G401.6 (cell line): Measurements from ENCODE around the gene BYSL.

Experiments
- FAIRE-seq: peaks from 2 replicates; lab custom pipeline; 2012; peaks lifted over from hg19 to GRCh38; lab: Jason Lieb, UNC

BYSL gene

GRCh38 chr6:41917528-41917927 is 3.8 kb upstream of the BYSL start:
- FAIRE-seq = no peak

- FAIRE-seq = no peak
Measured at GRCh38 chr6:41921712-41921998, 356 bp downstream of the BYSL start.

GRCh38 chr6:41922154-41922553 is 855 bp downstream of the BYSL start:
- FAIRE-seq = no peak

- FAIRE-seq = no peak
Measured at GRCh38 chr6:41927253-41927652, 6.0 kb downstream of the BYSL start.

GRCh38 chr6:41929924-41930323 is 8.6 kb downstream of the BYSL start:
- no peak for FAIRE-seq

GRCh38 chr6:41931792-41932191 is 10.5 kb downstream of the BYSL start:
- no peak for FAIRE-seq

GRCh38 chr6:41932378-41932777 is 11.1 kb downstream of the BYSL start:
- FAIRE-seq = no peak

GRCh38 chr6:41934278-41935192 is 13.2 kb downstream of the BYSL start:
- FAIRE-seq = no peak

- FAIRE-seq = no peak
Measured at GRCh38 chr6:41935193-41935574, 13.9 kb downstream of the BYSL start.

- FAIRE-seq = no peak
Measured at GRCh38 chr6:41935685-41936072, 14.4 kb downstream of the BYSL start.

GRCh38 chr6:41936073-41936837 is 15.0 kb downstream of the BYSL start:
- FAIRE-seq = no peak

GRCh38 chr6:41937472-41937860 is 16.2 kb downstream of the BYSL start:
- FAIRE-seq = no peak

GRCh38 chr6:41937861-41938574 is 16.7 kb downstream of the BYSL start:
- FAIRE-seq = no peak

GRCh38 chr6:41938590-41939175 is 17.4 kb downstream of the BYSL start:
- FAIRE-seq = no peak

- FAIRE-seq = no peak
Measured at GRCh38 chr6:41939176-41939847, 18.0 kb downstream of the BYSL start.

- FAIRE-seq = no peak
Measured at GRCh38 chr6:41939848-41940758, 18.8 kb downstream of the BYSL start.

GRCh38 chr6:41940759-41941279 is 19.5 kb downstream of the BYSL start:
- no peak for FAIRE-seq

- FAIRE-seq = peak; percentile 34
Measured at GRCh38 chr6:41941280-41942066, 20.2 kb downstream of the BYSL start, which contains the start of gene CCND3. Gene CCND3, minus strand, starts transcription at chr6:41941808. Its CDS starts 159 bp downstream, at chr6:41941649.

GRCh38 chr6:41942067-41942851 is 21.0 kb downstream of the BYSL start:
- no peak for FAIRE-seq
